ENCODE results near the gene SLC5A6.

- TF ChIP-seq ZNF274 (IDR thresholded peaks at IDR 0.05; ENCODE audit: low read depth, low read length) (no peak), SUZ12 (IDR thresholded peaks at IDR 0.05; ENCODE audit: extremely low read depth, insufficient read depth, insufficient read length) (no peak), YY1 (IDR thresholded peaks at IDR 0.05; ENCODE audit: insufficient read depth, insufficient read length) (no peak)
Observed at GRCh38 chr2:27206346-27206745, 5.7 kb downstream of the SLC5A6 start.

Data from NT2/D1 (cell line).